DOHH2 (cell line): ENCODE data around the gene TFAM.

Source experiments
- H3F3A ChIP-seq: fragments of 200-600 bp; sonication (generic), shearing (Covaris generic); 2 replicates; pipeline ENCODE4 v1.6.0; 2016; ENCODE audit warnings: antibody characterized with exemption, mild to moderate bottlenecking; ENCODE audit not compliant: control insufficient read depth, insufficient read depth
- H3K27ac ChIP-seq: fragments of 200-600 bp; sonication (generic); 2 replicates; pipeline ENCODE4 v1.5.1; 2014; ENCODE audit warnings: low read depth, mild to moderate bottlenecking, low read length, moderate library complexity
- H3K27me3 ChIP-seq: fragments of 200-600 bp; sonication (generic); 2 replicates; pipeline ENCODE4 v1.6.1; 2014; ENCODE audit warnings: mild to moderate bottlenecking, low read length, mixed read lengths; ENCODE audit not compliant: control insufficient read depth
- H3K36me3 ChIP-seq: fragments of 200-600 bp; sonication (generic); 2 replicates; pipeline ENCODE4 v1.6.1; 2014; ENCODE audit warnings: mild to moderate bottlenecking, low read length, moderate library complexity, mixed read lengths; ENCODE audit not compliant: control insufficient read depth
- H3K4me1 ChIP-seq: fragments of 200-600 bp; sonication (generic); 2 replicates; pipeline ENCODE4 v1.6.1; 2014; ENCODE audit warnings: mild to moderate bottlenecking, low read length, mixed read lengths; ENCODE audit not compliant: control insufficient read depth
- H3K4me2 ChIP-seq: fragments of 200-600 bp; sonication (generic); 2 replicates; pipeline ENCODE4 v1.6.0; 2014; ENCODE audit warnings: mild to moderate bottlenecking, low read length, moderate library complexity
- H3K4me3 ChIP-seq: fragments of 200-600 bp; sonication (generic); 2 replicates; pipeline ENCODE4 v1.5.1; 2014; ENCODE audit warnings: mild to moderate bottlenecking, low read length, mixed read lengths
- H3K79me2 ChIP-seq: fragments of 200-600 bp; sonication (generic); 2 replicates; pipeline ENCODE4 v1.6.1; 2014; ENCODE audit warnings: mild to moderate bottlenecking, low read length, mixed read lengths; ENCODE audit not compliant: control insufficient read depth
- H3K9me2 ChIP-seq: fragments of 200-600 bp; sonication (generic); replicated peaks from 2 replicates; pipeline ENCODE4 v1.6.1; 2014; ENCODE audit warnings: mild to moderate bottlenecking, low read length, mixed read lengths; ENCODE audit not compliant: control insufficient read depth
- H3K9me3 ChIP-seq: fragments of 200-600 bp; sonication (generic); 2 replicates; pipeline ENCODE4 v1.6.1; 2014; ENCODE audit warnings: antibody characterized with exemption, low read length, mixed read lengths; ENCODE audit not compliant: control insufficient read depth, insufficient read depth
- H4K20me1 ChIP-seq: fragments of 200-600 bp; sonication (generic); 2 replicates; pipeline ENCODE4 v1.6.0; 2014; ENCODE audit warnings: low read depth, mild to moderate bottlenecking, antibody characterized with exemption, low read length, moderate library complexity; ENCODE audit not compliant: control insufficient read depth, insufficient read depth
- EZH2phosphoT487 ChIP-seq: fragments of 200-600 bp; sonication (generic); IDR thresholded peaks from 2 replicates; pipeline ENCODE4 v1.6.1; 2017; ENCODE audit warnings: borderline replicate concordance, mild to moderate bottlenecking, antibody characterized with exemption, low read length, moderate library complexity, mixed read lengths
- TF ChIP-seq, protein P1 (sequence below): fragments of 200-600 bp; sonication (generic); IDR thresholded peaks from one replicate; pipeline ENCODE4 v1.5.1; 2014; ENCODE audit warnings: antibody characterized with exemption, mild to moderate bottlenecking, low read depth, low read length; ENCODE audit not compliant: poor library complexity, severe bottlenecking

The TFAM gene

DNA sequence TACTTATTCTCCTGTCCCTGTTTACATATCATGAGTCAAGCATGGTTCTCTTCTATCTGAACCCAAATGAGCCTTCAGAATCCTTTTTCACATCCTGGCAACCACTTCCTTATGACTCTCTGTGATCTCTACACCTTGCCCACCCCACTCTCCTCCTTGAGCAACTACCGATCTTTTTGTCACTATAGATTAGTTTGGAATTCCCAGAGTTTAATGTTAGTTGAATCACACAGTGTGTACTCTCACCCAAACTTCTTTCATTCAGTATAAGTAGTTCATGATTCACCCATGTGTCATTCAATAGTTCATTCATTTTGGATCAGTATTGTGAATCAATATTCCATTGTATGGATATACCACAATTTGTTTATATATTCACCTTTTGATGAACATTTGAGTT lies 55.3 kb downstream of the TFAM start:
- H3K4me3 ChIP-seq, result no peak overlapping the region
- no peaks in the 10 kb centered on the region for H3F3A ChIP-seq
- TF ChIP-seq EZH2phosphoT487, result no peak
- TF ChIP-seq, protein P1, sequence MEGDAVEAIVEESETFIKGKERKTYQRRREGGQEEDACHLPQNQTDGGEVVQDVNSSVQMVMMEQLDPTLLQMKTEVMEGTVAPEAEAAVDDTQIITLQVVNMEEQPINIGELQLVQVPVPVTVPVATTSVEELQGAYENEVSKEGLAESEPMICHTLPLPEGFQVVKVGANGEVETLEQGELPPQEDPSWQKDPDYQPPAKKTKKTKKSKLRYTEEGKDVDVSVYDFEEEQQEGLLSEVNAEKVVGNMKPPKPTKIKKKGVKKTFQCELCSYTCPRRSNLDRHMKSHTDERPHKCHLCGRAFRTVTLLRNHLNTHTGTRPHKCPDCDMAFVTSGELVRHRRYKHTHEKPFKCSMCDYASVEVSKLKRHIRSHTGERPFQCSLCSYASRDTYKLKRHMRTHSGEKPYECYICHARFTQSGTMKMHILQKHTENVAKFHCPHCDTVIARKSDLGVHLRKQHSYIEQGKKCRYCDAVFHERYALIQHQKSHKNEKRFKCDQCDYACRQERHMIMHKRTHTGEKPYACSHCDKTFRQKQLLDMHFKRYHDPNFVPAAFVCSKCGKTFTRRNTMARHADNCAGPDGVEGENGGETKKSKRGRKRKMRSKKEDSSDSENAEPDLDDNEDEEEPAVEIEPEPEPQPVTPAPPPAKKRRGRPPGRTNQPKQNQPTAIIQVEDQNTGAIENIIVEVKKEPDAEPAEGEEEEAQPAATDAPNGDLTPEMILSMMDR, result no peak

DNA sequence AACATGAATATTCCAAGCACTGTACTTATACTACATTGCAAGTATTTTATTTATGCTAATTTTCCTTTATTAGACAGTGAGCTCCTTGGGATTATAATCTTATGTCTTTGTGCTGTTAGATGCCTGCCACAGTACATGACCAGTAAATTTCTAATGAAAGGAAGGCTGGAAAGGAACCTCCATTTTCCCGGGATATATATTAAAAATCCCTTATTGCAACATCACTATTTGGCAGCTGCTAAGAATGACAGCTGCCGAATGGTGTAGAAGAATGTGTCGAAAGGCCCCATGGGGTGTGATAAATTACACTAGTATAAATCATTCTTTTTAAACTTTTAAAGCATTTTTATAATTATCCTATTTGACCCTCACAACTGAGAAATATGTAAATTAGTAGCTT lies 59.1 kb downstream of the TFAM start:
- no peak for TF ChIP-seq EZH2phosphoT487
- TF ChIP-seq, protein P1, result no peak
- Histone ChIP-seq H3K36me3 (no peaks in the 10 kb centered on the region), H3K79me2 (no peaks in the 10 kb centered on the region), H4K20me1 (no peaks in the 10 kb centered on the region), H3K4me2 (no peak overlapping the region), H3K4me1 (no peaks in the 10 kb centered on the region), H3K9me3 (no peaks in the 10 kb centered on the region), H3K9me2 (no peaks in the 10 kb centered on the region; the same call in 1 of the 2 replicates), H3K4me3 (no peak overlapping the region), H3K27me3 (no peaks in the 10 kb centered on the region), H3K27ac (no peak overlapping the region), H3F3A (no peaks in the 10 kb centered on the region)

More for the DNA sequence above, 55.3 kb downstream of the TFAM start:
- H3K27ac ChIP-seq, result no peak overlapping the region
- H3K4me1 ChIP-seq, result no peaks in the 10 kb centered on the region
- no peaks in the 10 kb centered on the region for H4K20me1 ChIP-seq
- H3K36me3 ChIP-seq, result no peaks in the 10 kb centered on the region
- H3K9me2 ChIP-seq, result no peaks in the 10 kb centered on the region; the same call in 1 of the 2 replicates
- H3K9me3 ChIP-seq, result no peaks in the 10 kb centered on the region
- H3K79me2 ChIP-seq, result no peaks in the 10 kb centered on the region
- H3K27me3 ChIP-seq, result no peaks in the 10 kb centered on the region
- H3K4me2 ChIP-seq, result no peak overlapping the region

DNA sequence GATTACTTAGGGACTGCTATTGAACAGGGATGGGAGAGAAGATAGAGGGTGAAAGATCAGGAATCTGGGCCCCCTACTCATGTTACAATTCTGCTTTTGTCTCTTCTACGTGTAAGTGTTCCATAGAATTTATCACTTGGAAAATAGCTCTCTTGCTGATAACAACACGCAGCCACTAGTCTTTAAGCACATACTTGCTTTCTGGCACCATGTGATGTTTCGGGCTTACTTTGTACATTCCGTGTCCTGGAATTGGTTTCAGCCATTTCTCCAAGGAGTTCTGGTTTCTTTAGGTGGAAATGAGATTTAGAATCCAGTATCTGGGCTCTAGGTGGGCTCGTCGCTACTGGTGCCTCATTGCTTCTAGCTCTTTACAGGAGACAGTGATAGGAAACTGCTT lies 59.7 kb downstream of the TFAM start:
- Histone ChIP-seq H4K20me1 (no peaks in the 10 kb centered on the region), H3K27ac (no peak overlapping the region), H3K4me3 (no peak overlapping the region), H3K9me2 (no peaks in the 10 kb centered on the region; the same call in 1 of the 2 replicates), H3K9me3 (no peaks in the 10 kb centered on the region), H3K27me3 (no peaks in the 10 kb centered on the region), H3K36me3 (no peaks in the 10 kb centered on the region), H3K79me2 (no peaks in the 10 kb centered on the region), H3K4me2 (no peak overlapping the region), H3F3A (no peaks in the 10 kb centered on the region), H3K4me1 (no peaks in the 10 kb centered on the region)
- no peak for TF ChIP-seq EZH2phosphoT487
- TF ChIP-seq, protein P1, result no peak
